IPS DF 4.7 (cell line): ENCODE results near the gene CRTC2.
A peak's percentile ranks its signal among the peaks of the same experiment; 100 is the strongest.
"Not testable (repeated sequence)": the region's sequence is repeated elsewhere in the genome, so short reads cannot be mapped to it uniquely, and the experiment has no call there.

Source experiments
- DNase-seq: peaks from one replicate; pipeline ENCODE4 v3.0.0-alpha.2; 2013; ENCODE audit warnings: low spot score; ENCODE audit errors: extremely low read depth

The CRTC2 gene

DNA sequence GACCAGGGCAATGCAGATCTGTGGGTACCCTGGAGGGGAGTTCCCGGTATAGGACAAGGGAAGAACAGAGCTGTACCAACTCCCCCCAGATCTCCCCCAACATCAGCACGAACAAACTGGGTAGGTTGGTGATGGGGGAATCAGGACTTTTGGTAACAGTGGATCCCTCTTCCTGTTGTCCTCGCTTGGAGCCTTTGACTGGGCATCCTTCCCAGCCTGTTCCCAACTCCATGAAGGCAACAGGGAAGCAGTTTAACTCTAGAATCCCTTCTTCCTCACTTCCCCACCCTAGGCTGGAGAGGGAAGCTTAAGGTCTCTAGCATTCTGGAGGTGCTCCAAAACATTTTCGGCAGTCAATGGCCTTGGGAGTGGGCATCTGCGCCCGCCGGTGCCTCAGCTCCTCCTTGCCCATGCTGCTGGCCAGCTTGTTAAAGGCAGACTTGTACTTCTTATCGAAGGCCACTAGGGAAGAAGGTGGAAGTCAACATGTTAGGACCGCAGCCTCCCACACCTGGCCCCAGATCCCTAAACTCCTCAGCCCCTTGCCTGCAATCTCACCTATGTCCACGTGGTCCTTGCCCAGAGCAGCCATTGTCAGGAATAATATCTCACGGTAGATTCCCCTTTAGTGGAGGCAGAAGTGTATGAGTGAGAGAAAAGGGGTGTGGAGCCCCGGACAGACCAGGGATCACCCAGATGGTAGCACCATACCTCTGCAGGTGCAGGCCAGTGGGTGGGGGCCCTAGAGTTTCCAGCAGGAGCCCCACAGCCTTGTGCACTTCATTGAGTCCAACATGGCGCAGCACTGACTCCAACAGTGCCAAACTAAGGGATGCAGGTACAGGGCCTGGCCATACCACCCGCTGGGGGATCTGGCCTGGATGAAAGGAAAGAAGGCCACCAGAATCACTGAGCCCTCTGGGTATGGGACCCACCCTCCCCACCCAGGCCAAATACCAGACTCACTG lies 28.1 kb downstream of the CRTC2 start:
- DNase-seq: no peak

DNA sequence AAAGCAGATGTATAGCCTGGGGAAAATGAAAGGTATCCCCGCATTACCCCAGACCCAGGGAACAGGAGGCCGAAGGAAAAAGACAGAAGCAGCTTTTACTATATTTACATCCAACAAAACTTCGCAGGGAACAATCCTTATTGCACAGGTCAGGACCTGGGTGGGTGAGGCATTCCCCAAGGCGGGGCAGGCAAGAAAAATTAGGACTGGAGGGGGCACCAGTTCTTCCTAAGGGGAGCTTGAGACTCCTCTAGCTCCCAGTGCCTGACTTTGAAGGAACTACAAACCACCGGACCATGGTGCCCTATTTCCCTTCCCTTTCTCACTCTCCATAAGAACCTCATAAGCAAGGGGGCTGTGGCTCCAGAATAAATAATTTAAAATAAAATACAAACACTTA lies 29.0 kb downstream of the CRTC2 start:
- no peak for DNase-seq

DNA sequence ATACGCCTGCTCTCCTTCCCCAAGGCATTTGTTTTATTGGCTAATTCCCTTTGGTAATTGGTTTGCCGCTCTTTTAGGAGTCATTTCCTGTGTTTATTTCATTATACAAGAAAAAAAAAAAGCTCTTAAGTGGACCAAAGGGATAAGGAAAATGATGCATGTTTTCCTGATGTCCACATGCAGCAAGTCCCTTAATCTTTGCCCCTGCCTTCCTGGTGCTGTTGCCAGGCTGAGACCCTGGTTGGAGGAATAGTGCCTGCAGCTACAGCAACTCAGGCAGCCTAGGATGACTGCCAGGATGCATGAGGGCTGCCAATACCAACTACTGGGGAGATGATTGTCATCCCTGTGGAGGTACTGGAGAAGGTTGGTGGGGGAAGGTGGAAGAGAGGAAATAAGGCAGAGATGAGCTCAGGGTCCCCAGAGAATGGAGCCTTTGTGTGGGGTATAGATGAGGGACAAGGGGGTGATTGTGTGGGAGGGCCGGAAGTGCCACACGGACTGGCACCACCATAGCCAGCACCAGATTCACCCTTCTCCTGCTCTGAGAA lies 29.5 kb downstream of the CRTC2 start:
- no peak for DNase-seq

DNA sequence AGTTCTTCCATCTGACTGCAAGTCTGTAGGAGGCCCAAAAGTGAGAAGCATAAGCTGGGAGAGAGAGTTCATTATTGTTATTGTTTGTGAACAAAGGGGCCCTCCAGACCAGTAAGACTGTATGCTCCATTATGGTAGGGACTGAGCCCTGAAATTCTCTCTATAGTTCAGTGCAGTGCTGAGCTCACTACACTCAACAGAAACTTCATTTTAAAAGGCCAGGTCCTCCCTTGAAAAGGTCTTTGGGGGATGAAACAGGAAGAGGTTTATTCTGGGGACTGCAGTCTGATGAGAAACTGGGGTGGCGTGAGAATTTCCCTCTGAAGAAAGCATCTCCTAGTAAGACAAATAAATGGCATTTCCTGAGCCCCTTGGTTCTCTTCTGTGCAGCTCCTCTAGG lies 30.2 kb downstream of the CRTC2 start:
- no peak for DNase-seq

DNA sequence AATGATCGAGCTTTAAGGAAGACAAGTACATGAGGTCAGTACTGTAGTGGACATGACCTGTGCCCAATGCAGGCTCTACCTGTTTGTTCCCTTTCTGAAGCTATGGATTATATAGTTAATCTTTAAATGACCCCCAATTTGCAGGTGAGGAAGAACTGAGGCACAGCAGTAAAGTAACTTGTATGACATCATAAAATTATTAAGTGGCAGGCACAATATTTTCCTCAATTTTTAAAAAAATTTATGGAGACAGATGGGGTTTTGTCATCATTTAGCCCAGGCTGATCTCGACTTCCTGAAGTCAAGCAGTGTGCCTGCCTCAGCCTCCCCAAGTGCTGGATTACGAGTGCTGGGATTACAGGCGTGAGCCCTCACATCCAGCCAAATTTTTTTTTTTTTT lies 32.0 kb downstream of the CRTC2 start:
- no peak for DNase-seq

DNA sequence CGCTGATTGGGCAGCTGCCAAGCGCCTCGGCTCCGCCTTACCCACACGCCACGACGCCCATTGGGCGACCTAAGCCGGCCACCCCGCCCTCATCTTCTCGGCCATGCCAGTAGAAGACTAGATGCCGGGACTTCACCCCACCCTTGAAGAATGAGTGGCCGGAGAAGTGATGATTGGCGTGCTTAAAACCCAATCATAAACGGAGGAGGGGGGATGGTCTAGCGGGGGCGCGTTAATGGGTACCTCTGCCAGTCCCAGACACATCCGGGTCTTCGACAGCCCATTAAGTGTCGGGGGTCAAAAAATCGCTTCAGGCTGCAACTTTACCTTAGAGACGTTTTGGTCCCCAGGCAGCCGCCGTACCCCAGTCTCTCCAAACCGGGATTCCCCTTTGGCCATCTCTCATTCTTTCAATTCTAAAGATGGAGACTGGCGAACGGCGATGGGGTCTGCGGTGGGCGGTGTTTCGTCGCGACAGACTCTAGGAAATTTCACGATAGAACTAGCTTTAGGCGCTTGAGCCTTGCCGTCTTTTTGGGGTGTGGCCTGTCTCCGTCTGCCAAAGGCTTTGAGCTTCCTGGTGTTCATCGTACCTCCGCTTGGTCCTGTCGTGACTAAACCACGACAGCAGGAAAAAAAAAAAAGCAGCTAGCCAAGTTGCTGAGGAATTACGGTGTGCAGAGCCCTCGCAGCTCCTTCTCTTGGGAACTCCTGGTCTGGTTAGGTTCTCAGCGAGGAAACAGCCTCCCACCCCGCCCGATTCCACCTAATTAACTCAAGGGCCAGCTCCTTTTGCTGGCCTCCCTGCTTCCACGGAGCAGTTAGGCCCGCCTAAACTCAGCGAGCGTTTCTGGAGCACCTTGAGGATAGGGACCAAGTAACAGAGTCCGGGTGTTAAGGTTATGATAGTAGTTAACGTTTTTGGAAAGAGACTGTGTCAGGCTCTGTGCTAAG lies 35.2 kb downstream of the CRTC2 start, which contains the start of gene GATAD2B:
Gene GATAD2B, minus strand, starts transcription at position 1 of the 954 bp plus-strand sequence. CDS start 94,625 bp downstream, outside the sequence.
- DNase-seq: peak; percentile 99

DNA sequence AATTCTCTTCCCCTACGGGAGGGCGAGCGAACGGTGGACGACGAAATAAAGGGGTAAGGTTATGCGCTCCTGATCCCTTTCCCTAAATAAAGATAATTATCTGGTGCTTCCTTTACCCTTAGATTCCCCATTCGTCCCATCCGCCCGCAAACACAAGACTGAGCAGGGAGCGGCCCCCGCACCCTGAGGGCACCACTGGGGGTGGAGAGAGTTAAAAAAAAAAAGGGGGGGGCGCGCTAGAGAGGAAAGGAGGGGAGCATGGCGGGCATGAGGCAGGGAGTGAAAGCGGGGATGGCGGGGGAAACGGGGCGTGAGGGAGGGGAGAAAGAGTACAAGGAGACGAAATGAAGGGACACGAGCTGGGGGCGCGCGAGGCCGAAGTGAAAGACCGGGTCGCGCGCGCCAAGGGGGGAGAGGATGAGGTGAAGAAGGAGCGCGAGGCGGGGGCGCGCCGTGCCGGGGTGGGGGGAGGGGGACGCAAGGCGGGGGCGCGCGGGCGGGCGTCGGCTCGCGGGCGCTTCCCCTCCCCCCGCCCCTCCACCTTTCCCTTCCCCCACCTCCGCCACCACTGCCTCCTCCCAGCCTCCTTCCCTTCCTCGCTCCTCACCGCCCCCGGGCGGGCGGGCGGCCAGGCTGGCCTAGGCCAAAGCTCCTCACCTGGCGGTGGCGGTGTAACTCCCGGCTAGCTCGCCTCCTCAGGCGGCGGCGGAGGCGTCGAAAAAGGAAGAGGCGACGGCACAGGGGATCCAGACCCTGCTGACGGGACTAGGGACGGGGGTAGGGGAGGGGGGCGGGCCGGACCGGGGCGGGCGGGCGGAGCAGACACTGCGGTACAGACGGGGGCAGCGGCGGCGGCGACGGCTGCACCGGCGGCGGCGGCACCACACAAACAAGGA lies 36.1 kb downstream of the CRTC2 start:
- no peak for DNase-seq

DNA sequence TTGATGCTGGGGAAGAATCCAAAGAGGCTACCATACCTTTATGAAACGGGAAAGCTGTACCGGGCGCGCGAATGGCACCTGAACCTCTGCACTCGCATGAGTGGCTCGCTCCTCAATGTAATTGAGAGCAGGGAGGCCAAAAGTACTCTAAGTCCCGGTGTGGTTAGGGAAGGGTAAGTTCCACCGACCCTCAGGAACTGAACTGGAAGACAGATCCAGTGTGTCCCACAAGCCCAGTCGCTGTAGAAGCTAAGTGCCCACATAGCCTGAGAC lies 36.7 kb downstream of the CRTC2 start:
- no peak for DNase-seq

DNA sequence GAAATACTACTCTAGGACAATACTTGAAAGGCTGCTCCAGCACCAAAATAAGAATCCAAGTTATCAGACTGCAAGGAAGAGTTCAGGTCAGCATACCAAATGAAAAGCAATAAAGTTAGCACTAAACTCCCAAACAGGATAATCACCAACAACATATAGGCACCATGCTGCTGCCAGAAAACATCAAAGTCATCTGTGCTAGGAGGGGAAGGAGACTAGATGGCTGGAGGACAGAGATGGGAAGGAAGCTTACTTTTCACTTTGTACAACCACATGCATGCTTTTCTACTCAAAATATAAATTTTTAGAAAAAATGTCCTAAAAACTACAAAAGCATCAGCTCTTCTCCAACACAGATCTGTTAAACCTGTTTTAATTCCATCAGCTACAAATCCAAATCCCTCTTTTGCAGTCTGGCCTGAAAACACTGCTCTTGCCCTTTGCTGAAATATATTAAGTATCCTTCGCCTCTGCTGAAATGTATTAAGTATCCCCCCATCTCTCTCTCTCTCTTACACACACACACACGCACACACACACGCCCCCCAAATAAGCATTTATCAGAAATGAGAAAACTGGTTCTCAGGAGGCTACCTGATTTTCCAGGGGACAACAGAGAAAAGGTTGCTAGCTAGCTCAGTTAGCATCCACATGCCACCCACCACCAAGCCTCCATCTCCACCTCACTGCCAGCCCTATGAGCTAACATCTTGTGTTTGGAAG lies 37.2 kb downstream of the CRTC2 start:
- no peak for DNase-seq

DNA sequence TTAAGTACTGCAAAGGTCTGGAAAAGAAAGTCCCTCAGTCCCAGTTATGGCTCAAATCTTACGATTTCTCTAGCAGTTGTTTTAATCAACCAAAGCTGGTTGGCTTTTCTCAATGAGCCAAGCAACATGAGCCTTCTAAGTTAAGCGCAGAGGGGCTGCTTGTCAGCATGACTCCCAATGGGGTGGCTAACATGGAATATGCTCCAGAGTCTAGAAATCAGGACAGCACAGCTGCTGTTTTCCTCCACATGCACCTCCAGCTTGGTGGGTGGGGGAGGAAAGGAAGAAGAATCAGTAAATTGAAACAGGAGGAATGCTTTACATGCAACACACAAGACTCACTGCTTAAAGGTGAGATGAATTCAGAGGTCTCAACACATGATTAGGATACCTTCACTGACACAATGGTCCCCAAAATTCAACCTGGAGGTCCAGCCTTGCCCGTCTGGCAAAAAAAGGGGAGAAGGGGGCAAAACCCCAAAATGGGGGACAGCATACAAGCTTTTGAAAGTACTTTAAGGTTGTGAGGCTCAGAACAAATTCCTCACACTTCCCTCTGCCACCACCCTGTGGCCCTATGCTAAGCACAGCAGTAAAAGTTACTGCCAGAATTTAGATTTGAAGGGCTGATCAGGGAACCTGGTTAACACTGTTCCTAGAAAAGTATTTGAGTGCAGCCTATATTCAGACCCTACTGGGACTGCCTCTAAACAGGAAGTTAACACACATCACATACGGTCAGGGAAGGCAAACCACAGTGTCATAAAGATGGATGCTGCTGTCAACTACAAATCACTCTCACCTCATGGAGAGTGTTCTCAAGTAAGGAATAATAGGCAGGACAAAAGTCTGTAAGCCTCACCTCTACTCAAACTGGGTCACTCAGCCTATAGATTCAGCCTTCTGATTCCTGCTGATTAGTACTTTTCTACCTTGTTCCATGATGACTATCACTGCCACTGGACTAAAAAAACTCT lies 38.2 kb downstream of the CRTC2 start:
- DNase-seq: no peak

DNA sequence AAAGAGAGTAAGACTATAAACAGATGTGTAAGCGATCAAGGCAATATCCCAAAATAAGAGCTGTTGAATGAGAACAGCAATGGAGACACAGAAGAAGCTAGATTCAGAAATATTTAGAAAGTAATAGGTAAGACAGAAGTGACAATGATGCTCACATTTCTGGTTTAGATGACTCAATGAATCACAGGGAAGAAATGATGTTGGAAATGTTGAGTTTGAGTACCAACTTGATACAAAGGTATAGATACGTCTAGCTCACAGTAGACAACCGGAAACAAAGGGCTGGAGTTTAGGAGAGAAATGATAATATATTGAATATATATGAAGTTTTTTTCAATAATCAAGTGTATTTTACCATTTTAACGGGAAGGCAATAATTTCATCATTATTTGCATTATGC lies 42.1 kb downstream of the CRTC2 start:
- no peak for DNase-seq

DNA sequence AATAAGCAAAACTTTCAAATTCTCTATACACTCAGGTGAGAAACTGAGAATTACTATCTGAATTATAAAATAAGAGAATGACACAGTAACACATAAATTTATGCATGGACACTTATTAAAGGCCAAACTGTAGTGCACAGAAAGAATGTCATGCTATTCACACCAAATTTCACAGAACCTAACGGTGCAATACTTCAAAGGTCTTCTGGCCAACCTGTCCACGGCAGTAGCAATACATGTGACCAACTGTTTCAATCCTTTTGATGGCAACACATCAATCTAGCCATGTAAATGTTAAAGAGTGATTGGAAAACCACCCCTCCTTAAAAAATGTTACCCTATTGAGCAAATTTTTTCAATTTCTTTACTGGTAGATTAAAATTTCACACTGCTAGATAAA lies 46.1 kb downstream of the CRTC2 start:
- DNase-seq: no peak

DNA sequence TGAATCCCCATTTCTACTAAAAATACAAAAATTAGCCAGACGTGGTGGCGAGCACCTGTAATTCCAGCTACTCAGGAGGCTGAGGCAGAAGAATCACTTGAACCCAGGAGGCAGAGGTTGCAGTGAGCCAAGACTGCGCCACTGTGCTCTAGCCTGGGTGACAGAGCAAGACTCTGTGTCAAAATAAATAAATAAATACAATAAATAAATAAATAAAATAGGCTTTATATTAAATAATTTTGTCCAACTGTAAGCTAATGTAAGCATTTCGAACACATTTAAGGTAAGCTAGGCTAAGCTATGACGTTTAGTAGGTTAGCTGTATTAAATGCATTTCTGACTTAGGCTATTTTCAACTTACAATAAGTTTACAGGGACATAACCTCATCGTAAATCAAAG lies 47.9 kb downstream of the CRTC2 start:
- DNase-seq: not testable (repeated sequence)

DNA sequence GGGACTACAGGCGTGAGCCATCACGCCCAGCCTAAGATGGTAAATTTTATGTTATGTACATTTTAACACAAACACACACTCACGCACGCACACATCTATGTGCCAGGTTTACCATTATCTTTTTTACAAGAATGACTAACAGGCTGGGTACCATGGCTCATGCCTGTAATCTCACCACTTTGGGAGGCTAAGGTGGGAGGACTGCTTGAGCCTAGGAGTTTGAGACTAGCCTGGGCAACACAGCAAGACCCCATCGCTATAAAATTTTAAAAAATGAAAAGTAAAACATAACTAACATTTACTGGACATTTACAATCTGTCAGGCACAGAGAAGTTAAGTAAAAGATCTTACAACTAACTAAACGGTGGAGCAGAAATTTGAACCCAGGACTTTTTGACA lies 50.3 kb downstream of the CRTC2 start:
- no peak for DNase-seq

DNA sequence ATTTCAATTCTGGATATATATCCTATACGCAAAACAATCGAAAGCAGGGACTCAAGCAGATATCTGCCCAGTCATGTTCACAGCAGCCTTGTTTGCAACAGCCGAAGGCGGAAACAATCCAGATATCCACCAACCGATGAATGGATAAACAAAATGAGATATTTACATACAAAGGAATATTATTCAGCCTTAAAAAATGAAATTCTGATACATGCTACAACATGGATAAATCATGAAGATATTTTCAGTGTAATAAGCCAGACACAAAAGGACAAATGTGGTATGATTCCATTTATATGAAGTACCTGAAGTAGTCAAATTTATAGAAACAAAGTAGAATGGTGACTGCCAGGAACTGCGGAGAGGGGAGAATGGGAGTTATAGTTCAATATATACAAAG lies 51.3 kb downstream of the CRTC2 start:
- no peak for DNase-seq

DNA sequence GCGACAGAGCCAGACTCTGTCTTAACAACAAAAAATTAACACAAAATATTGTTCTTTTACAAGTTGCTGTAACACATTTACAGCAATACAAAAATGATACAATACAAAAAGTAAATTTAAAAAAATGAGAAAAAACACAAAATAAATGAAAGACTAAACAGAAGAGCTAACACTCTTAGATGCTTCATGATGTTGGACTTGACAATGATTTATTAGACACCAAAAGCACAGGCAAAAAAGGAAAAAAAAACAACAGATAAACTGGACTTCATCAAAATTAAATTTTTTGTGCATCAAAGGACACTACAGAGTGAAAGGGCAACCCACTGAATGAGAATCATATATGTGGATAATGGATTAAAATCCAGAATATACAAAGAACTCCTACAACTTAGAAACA lies 52.0 kb downstream of the CRTC2 start:
- DNase-seq: no peak

DNA sequence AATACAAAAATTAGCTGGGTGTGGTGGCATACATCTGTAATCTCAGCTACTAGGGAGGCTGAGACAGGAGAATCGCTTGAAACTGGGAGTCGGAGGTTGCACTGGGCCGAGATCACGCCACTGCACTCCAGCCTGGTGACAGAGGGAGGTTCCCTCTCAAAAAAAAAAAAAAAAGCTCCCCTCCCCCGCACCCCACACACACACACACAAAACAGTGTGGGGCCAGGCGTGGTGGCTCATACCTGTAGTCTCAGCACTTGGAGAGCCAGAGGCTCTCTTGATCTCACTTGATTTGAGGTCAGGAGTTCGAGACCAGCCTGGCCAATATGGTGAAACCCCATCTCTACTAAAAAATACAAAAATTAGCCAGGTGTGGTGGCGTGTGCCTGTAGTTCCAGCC lies 52.5 kb downstream of the CRTC2 start:
- DNase-seq: not testable (repeated sequence)

DNA sequence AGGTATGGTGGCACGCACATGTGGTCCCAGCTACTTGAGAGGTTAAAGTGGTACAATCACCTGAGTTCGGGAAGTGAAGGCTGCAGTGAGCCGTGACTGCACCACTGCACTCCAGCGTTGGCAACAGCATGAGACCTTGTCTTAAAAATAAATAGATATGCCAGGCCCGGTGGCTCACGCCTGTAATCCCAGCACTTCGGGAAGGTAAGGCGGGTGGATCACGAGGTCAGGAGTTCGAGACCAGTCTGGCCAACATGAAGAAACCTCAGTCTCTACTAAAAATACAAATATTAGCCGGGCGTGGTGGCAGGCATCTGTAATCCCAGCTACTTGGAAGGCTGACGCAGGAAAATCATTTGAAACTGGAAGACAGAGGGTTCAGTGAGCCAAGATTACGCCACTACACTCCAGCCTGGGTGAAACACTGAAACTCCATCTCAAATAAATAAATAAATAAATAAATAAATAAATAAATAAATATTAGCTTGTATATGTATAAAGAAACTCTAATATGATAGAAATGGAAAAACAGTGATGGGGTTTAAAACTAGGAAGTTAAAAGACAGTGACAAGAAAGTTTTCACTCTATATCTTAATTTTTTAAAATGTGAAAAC lies 54.5 kb downstream of the CRTC2 start:
- no peak for DNase-seq

DNA sequence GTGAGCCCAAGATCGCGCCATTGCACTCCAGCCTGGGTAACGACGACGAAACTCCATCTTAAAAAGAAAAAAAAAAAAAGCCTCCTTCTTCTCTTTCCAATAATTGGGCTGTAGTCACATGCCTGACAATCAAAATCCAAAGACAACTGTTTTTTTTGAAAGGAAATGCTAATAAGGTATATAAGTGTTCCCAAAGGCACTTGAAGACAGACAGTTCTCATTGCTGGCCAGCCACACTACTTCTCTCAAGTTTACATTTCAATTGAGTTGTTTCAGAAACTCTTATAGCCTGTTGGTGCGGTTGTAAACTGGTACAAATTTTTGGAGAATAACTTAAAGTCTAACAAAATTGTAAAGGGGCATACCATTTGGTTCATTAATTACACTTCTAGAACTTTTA lies 58.9 kb downstream of the CRTC2 start:
- no peak for DNase-seq
